Measurements from ENCODE around the gene ST6GALNAC3.

Gene ST6GALNAC3

DNA sequence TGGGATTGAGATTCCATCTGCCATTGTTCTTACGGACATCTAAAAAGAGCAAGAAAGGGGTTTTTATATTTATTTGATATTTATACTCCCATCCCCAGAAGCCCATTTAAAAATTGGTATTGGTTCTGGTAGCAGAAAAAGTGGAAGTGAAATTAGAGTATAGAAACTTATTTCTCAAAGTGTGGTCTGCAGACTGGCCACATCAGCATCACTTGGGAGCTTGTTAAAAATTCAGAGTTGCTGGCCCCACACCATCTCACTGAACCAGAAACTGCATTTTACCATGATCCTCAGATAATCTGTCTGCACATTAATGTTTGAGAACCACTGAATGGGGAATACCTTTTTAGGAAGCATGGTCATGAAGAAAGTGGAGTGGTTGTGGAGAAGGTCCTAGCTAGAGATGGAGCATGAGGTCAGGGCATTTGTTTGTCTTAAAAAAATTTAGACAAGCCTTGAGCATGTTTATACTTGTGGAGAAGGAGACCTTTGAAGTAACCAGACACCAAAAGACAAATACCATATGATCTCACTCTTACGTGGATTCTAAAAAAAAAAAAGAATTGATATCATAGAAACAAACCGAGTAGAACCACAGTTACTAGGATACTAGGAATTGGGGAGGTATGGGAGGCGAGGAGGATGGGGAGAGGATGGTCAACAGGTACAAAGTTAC, 116.3 kb downstream of the ST6GALNAC3 start (continued):
- TF ChIP-seq ZNF600 (tag by site-specific recombination; IDR thresholded peaks at IDR 0.05) (no peak), SETDB1 (IDR thresholded peaks at IDR 0.05; ENCODE audit: insufficient read length, low read length) (no peak), ZNF416 (tag by site-specific recombination; IDR thresholded peaks at IDR 0.05) (no peak), ZSCAN30 (tag by site-specific recombination; IDR thresholded peaks at IDR 0.05) (no peak), YY2 (tag by site-specific recombination; IDR thresholded peaks at IDR 0.05) (no peak), ZNF843 (tag by site-specific recombination; IDR thresholded peaks at IDR 0.05) (no peak), GLIS2 (tag by site-specific recombination; IDR thresholded peaks at IDR 0.05) (no peak), WT1 (tag by site-specific recombination; IDR thresholded peaks at IDR 0.05) (no peak), ZNF302 (tag by site-specific recombination; IDR thresholded peaks at IDR 0.05; ENCODE audit: low read depth) (no peak), ZNF23 (tag by site-specific recombination; IDR thresholded peaks at IDR 0.05; ENCODE audit: borderline replicate concordance) (no peak), ZBTB17 (tag by site-specific recombination; IDR thresholded peaks at IDR 0.05) (no peak), SCRT2 (tag by site-specific recombination; IDR thresholded peaks at IDR 0.05) (peak; percentile 66), ZNF121 (tag by site-specific recombination; IDR thresholded peaks at IDR 0.05) (no peak), ZNF114 (tag by site-specific recombination; IDR thresholded peaks at IDR 0.05) (no peak), ZNF341 (tag by site-specific recombination; IDR thresholded peaks at IDR 0.05; ENCODE audit: low read depth) (no peak), ZBTB48 (tag by site-specific recombination; IDR thresholded peaks at IDR 0.05) (no peak)
- TF ChIP-seq, protein P1, sequence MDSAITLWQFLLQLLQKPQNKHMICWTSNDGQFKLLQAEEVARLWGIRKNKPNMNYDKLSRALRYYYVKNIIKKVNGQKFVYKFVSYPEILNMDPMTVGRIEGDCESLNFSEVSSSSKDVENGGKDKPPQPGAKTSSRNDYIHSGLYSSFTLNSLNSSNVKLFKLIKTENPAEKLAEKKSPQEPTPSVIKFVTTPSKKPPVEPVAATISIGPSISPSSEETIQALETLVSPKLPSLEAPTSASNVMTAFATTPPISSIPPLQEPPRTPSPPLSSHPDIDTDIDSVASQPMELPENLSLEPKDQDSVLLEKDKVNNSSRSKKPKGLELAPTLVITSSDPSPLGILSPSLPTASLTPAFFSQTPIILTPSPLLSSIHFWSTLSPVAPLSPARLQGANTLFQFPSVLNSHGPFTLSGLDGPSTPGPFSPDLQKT (IDR thresholded peaks at IDR 0.05; ENCODE audit: borderline replicate concordance, low read depth, low read length): no peak
- TF ChIP-seq, protein P2, sequence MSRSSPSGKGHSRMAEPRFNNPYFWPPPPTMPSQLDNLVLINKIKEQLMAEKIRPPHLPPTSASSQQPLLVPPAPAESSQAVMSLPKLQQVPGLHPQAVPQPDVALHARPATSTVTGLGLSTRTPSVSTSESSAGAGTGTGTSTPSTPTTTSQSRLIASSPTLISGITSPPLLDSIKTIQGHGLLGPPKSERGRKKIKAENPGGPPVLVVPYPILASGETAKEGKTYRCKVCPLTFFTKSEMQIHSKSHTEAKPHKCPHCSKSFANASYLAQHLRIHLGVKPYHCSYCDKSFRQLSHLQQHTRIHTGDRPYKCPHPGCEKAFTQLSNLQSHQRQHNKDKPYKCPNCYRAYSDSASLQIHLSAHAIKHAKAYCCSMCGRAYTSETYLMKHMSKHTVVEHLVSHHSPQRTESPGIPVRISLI (tag by site-specific recombination; IDR thresholded peaks at IDR 0.05): peak; percentile 90
- TF ChIP-seq, protein P3, sequence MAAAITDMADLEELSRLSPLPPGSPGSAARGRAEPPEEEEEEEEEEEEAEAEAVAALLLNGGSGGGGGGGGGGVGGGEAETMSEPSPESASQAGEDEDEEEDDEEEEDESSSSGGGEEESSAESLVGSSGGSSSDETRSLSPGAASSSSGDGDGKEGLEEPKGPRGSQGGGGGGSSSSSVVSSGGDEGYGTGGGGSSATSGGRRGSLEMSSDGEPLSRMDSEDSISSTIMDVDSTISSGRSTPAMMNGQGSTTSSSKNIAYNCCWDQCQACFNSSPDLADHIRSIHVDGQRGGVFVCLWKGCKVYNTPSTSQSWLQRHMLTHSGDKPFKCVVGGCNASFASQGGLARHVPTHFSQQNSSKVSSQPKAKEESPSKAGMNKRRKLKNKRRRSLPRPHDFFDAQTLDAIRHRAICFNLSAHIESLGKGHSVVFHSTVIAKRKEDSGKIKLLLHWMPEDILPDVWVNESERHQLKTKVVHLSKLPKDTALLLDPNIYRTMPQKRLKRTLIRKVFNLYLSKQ (tag by site-specific recombination; IDR thresholded peaks at IDR 0.05; ENCODE audit: borderline replicate concordance): no peak
- TF ChIP-seq, protein P4, sequence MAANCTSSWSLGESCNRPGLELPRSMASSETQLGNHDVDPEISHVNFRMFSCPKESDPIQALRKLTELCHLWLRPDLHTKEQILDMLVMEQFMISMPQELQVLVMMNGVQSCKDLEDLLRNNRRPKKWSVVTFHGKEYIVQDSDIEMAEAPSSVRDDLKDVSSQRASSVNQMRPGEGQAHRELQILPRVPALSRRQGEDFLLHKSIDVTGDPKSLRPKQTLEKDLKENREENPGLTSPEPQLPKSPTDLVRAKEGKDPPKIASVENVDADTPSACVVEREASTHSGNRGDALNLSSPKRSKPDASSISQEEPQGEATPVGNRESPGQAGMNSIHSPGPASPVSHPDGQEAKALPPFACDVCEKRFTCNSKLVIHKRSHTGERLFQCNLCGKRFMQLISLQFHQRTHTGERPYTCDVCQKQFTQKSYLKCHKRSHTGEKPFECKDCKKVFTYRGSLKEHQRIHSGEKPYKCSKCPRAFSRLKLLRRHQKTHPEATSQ (tag by site-specific recombination; IDR thresholded peaks at IDR 0.05): no peak
- TF ChIP-seq, protein P5, sequence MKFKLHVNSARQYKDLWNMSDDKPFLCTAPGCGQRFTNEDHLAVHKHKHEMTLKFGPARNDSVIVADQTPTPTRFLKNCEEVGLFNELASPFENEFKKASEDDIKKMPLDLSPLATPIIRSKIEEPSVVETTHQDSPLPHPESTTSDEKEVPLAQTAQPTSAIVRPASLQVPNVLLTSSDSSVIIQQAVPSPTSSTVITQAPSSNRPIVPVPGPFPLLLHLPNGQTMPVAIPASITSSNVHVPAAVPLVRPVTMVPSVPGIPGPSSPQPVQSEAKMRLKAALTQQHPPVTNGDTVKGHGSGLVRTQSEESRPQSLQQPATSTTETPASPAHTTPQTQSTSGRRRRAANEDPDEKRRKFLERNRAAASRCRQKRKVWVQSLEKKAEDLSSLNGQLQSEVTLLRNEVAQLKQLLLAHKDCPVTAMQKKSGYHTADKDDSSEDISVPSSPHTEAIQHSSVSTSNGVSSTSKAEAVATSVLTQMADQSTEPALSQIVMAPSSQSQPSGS (tag by site-specific recombination; IDR thresholded peaks at IDR 0.05; ENCODE audit: low read depth): peak; percentile 26; the same call in 1 of the 2 replicates
- TF ChIP-seq, protein P6, sequence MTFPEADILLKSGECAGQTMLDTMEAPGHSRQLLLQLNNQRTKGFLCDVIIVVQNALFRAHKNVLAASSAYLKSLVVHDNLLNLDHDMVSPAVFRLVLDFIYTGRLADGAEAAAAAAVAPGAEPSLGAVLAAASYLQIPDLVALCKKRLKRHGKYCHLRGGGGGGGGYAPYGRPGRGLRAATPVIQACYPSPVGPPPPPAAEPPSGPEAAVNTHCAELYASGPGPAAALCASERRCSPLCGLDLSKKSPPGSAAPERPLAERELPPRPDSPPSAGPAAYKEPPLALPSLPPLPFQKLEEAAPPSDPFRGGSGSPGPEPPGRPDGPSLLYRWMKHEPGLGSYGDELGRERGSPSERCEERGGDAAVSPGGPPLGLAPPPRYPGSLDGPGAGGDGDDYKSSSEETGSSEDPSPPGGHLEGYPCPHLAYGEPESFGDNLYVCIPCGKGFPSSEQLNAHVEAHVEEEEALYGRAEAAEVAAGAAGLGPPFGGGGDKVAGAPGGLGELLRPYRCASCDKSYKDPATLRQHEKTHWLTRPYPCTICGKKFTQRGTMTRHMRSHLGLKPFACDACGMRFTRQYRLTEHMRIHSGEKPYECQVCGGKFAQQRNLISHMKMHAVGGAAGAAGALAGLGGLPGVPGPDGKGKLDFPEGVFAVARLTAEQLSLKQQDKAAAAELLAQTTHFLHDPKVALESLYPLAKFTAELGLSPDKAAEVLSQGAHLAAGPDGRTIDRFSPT (tag by site-specific recombination; IDR thresholded peaks at IDR 0.05): no peak
- TF ChIP-seq, protein P7, sequence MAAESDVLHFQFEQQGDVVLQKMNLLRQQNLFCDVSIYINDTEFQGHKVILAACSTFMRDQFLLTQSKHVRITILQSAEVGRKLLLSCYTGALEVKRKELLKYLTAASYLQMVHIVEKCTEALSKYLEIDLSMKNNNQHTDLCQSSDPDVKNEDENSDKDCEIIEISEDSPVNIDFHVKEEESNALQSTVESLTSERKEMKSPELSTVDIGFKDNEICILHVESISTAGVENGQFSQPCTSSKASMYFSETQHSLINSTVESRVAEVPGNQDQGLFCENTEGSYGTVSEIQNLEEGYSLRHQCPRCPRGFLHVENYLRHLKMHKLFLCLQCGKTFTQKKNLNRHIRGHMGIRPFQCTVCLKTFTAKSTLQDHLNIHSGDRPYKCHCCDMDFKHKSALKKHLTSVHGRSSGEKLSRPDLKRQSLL (tag by site-specific recombination; IDR thresholded peaks at IDR 0.05): 0 out of 2 replicates have a peak, but pooled peaks have one; percentile 45
- TF ChIP-seq, protein P8, sequence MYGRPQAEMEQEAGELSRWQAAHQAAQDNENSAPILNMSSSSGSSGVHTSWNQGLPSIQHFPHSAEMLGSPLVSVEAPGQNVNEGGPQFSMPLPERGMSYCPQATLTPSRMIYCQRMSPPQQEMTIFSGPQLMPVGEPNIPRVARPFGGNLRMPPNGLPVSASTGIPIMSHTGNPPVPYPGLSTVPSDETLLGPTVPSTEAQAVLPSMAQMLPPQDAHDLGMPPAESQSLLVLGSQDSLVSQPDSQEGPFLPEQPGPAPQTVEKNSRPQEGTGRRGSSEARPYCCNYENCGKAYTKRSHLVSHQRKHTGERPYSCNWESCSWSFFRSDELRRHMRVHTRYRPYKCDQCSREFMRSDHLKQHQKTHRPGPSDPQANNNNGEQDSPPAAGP (tag by site-specific recombination; IDR thresholded peaks at IDR 0.05): no peak
- TF ChIP-seq, protein P9, sequence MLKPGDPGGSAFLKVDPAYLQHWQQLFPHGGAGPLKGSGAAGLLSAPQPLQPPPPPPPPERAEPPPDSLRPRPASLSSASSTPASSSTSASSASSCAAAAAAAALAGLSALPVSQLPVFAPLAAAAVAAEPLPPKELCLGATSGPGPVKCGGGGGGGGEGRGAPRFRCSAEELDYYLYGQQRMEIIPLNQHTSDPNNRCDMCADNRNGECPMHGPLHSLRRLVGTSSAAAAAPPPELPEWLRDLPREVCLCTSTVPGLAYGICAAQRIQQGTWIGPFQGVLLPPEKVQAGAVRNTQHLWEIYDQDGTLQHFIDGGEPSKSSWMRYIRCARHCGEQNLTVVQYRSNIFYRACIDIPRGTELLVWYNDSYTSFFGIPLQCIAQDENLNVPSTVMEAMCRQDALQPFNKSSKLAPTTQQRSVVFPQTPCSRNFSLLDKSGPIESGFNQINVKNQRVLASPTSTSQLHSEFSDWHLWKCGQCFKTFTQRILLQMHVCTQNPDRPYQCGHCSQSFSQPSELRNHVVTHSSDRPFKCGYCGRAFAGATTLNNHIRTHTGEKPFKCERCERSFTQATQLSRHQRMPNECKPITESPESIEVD (tag by site-specific recombination; IDR thresholded peaks at IDR 0.05): no peak

Measured in HEK293 (cell line).